B cell (primary cell): ENCODE measurements around the gene HCN2. TPM values are rescaled to one million over a fixed set of nuclear protein-coding genes. Genes with fewer than 3 reads are reported as not detected.

Source experiments
- ATAC-seq: fragments of 200-7000 bp; cut with Tn5 transposase; one replicate; pipeline ENCODE4 v1.10.0; 2021; ENCODE audit warnings: low read depth, mild to moderate bottlenecking, moderate number of reproducible peaks, moderate library complexity
- CTCF ChIA-PET: fragments of 350-600 bp; sonication (Branson Sonifier 250); formaldehyde crosslinking; loops from one replicate; lab custom pipeline; 2021; ENCODE audit warnings: antibody characterized with exemption, inconsistent platforms; lab: Charles Lee
- POLR2A ChIA-PET: fragments of 350-600 bp; sonication (Branson Sonifier 250); formaldehyde crosslinking; loops from one replicate; lab custom pipeline; 2021; ENCODE audit warnings: antibody characterized with exemption; lab: Charles Lee
- DNase-seq: peaks from one replicate; pipeline ENCODE4 v3.0.0; 2013
- H2AFZ ChIP-seq: 2 replicates; pipeline ENCODE4 v1.6.1; 2012; ENCODE audit warnings: mild to moderate bottlenecking, low read depth, low read length; ENCODE audit not compliant: insufficient read depth, poor library complexity, severe bottlenecking
- H3K27ac ChIP-seq, 2 donors: 1 replicate in 1 of 2; 2 replicates in 1 of 2; pipeline ENCODE4 v1.5.1; 2012 to 2013; ENCODE audit warnings: low read length in 2 of 2, mild to moderate bottlenecking in 2 of 2, moderate library complexity in 1 of 2
- H3K27me3 ChIP-seq, 4 experiments: fragments of 200-600 bp in 1 of 4; sonication (generic) in 1 of 4; replicated peaks in 1 of 4; 1 replicate in 2 of 4; 2 replicates in 2 of 4; pipeline versions ENCODE4 v1.6.1 to v1.7.0; 2013 to 2016; ENCODE audit warnings: low read length in 3 of 4, mild to moderate bottlenecking in 2 of 4, mixed read lengths in 1 of 4, moderate library complexity in 1 of 4; ENCODE audit not compliant: insufficient read depth in 4 of 4, control insufficient read depth in 3 of 4; ENCODE audit errors: control extremely low read depth in 1 of 4
- H3K36me3 ChIP-seq, 2 experiments: replicated peaks in 1 of 2; 1 replicate in 1 of 2; 2 replicates in 1 of 2; pipeline versions ENCODE4 v1.6.1 to v1.7.1; 2013; ENCODE audit warnings: low read length in 1 of 2; ENCODE audit not compliant: insufficient read depth in 2 of 2, control insufficient read depth in 1 of 2; ENCODE audit errors: control extremely low read depth in 1 of 2, extremely low read depth in 1 of 2
- H3K4me1 ChIP-seq, 2 donors: fragments of 200-600 bp in 1 of 2; sonication (generic) in 1 of 2; 1 replicate in 1 of 2; 2 replicates in 1 of 2; pipeline versions ENCODE4 v1.5.1 to v1.6.1; 2013 to 2017; ENCODE audit warnings: low read length in 2 of 2; ENCODE audit not compliant: control insufficient read depth in 2 of 2, insufficient read depth in 2 of 2
- H3K4me2 ChIP-seq: replicated peaks from 2 replicates; pipeline ENCODE3; 2012; ENCODE audit warnings: mild to moderate bottlenecking, low read depth, low read length; ENCODE audit not compliant: poor library complexity, severe bottlenecking
- H3K4me3 ChIP-seq, 5 experiments: fragments of 200-600 bp in 1 of 5; sonication (generic) in 1 of 5; 1 replicate in 3 of 5; 2 replicates in 2 of 5; pipeline versions ENCODE4 v1.5.1 to v1.7.0; 2011 to 2016; ENCODE audit warnings: low read length in 4 of 5, mild to moderate bottlenecking in 4 of 5, low read depth in 2 of 5, control low read depth in 1 of 5, moderate library complexity in 1 of 5; ENCODE audit not compliant: insufficient read depth in 1 of 5; ENCODE audit errors: control extremely low read depth in 1 of 5, extremely low read depth in 1 of 5
- H3K79me2 ChIP-seq: fragments of 200-600 bp; sonication (generic); one replicate; pipeline ENCODE4 v1.6.0; 2016; ENCODE audit warnings: low read length; ENCODE audit not compliant: control insufficient read depth, insufficient read depth
- H3K9ac ChIP-seq: fragments of 200-600 bp; sonication (generic); 2 replicates; pipeline ENCODE4 v1.6.1; 2017; ENCODE audit warnings: mild to moderate bottlenecking, low read length, moderate library complexity
- H3K9me3 ChIP-seq, 3 donors: one replicate each; pipeline versions ENCODE4 v1.6.1 to v1.7.1; 2013; ENCODE audit warnings: low read length in 2 of 3; ENCODE audit not compliant: control insufficient read depth in 2 of 3, insufficient read depth in 1 of 3; ENCODE audit errors: control extremely low read depth in 1 of 3
- H4K20me1 ChIP-seq: 2 replicates; pipeline ENCODE4 v1.6.0; 2012; ENCODE audit warnings: mild to moderate bottlenecking, low read length; ENCODE audit not compliant: insufficient read depth, control insufficient read depth, poor library complexity, severe bottlenecking
- H3K27ac Mint-ChIP-seq: one replicate; pipeline ENCODE4 v1.8.0; 2021; ENCODE audit warnings: mixed read lengths
- H3K27me3 Mint-ChIP-seq: one replicate; pipeline ENCODE4 v1.8.0; 2021; ENCODE audit warnings: mixed read lengths
- H3K4me1 Mint-ChIP-seq: one replicate; pipeline ENCODE4 v1.8.0; 2021; ENCODE audit warnings: mixed read lengths
- H3K4me3 Mint-ChIP-seq: one replicate; pipeline ENCODE4 v1.8.0; 2021; ENCODE audit warnings: mixed read lengths
- H3K9me3 Mint-ChIP-seq: one replicate; pipeline ENCODE4 v1.8.0; 2022; ENCODE audit warnings: mixed read lengths; ENCODE audit not compliant: insufficient read depth
- EZH2 ChIP-seq: IDR thresholded peaks from 2 replicates; pipeline ENCODE4 v1.6.1; 2012; ENCODE audit warnings: borderline replicate concordance, low read depth, mild to moderate bottlenecking, moderate library complexity, low read length; ENCODE audit not compliant: insufficient read depth, poor library complexity, severe bottlenecking
- WGBS: methylation state at CpG from one replicate; pipeline ENCODE4 v1.1.5; 2013; ENCODE audit warnings: missing lambda C conversion rate; ENCODE audit not compliant: insufficient coverage; 5-methylcytosine and 5-hydroxymethylcytosine counted together
- intact Hi-C: fragments of 100-400 bp; cut with micrococcal nuclease; formaldehyde crosslinking; loops from one replicate; pipeline ENCODE4 v1.10.0; 2022
- polyA plus RNA-seq: library from polyadenylated mRNA; depleted of rRNA; stranded (reverse); fragments of >200 nt; gene quantifications from 2 replicates; pipeline ENCODE4 v1.2.3, GENCODE V29; 2012
- total RNA-seq, 2 donors: library from RNA; stranded (reverse); fragments of 120-200 nt in 1 of 2; gene quantifications; 1 replicate in 1 of 2; 2 replicates in 1 of 2; pipeline versions ENCODE4 v1.2.3 to v1.2.4, GENCODE V29; 2013 to 2022
- TF ChIP-seq, protein P1 (sequence below): fragments of 200-600 bp; IDR thresholded peaks from one replicate; pipeline ENCODE4 v1.8.0; 2022; ENCODE audit warnings: antibody characterized with exemption, mild to moderate bottlenecking

HCN2 gene
- total and polyA plus RNA-seq, 2 donors (not counting 1 experiment from before 2014, with no cell fraction given): 0.27 to 0.57 TPM

DNA sequence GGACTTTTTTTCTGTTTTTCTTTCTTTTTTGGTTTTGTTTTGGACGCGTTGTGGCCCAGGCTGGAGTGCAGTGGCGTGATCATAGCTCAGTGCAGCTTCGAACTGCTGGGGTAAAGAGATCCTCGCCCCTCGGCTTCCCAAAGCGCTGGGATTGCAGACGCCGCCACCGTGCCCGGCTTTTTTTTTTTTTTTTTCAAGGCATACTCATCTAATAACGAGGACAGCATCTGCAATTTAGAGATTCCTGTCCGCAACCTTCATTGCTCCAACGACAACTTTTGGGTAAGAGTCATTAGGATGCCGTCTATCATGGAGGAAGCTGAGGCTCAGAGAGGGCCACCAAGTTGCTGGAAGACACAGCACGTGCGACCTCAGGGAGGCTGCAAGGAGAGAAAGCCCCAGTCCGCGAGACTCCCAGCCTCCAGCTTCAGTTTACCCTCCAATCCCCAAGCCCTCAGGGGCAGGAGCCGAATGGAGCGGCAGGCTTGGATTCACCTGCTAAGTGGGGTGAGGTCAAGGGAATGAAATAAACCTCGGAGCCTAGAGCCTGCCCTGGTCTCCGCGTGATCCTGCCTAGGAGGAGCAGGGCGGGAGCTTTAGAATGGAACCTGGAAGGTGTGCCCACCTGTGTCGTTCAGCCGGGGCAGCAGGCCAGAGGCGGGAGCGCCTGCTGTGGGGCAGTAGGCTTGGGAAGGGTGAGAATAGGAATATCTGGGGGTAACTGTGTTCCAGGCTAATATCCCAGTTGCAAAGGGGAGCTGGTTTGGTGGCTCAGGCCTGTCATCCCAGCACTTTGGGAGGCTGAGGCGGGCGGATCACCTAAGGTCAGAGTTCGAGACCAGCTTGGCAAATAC lies 44.3 kb downstream of the HCN2 start:
- Histone ChIP-seq H3K79me2 (peaks cover 48% of the 10 kb centered on the region), H3K27ac (peak overlapping the region; percentile 34 to 52), H4K20me1 (peaks cover 39% of the 10 kb centered on the region), H3K4me1 (peaks cover 21 to 49% of the 10 kb centered on the region in 2 donors), H3K9me3 (peaks cover 0 to 4% (median 0%) of the 10 kb centered on the region in 3 donors), H3K27me3 (peaks cover 0 to 2% (median 0%) of the 10 kb centered on the region in 4 experiments), H3K36me3 (peaks cover 0 to 15% of the 10 kb centered on the region in 2 experiments), H3K9ac (peak overlapping the region; percentile 79), H2AFZ (peak overlapping the region; percentile 87), H3K4me3 (peak overlapping the region; percentile 72 to 93 (median 81)), H3K4me2 (peak overlapping the region; percentile 90)
- no peak for ATAC-seq
- POLR2A ChIA-PET: interaction anchor here (0.6 to 2.6 kb wide), 6 partner anchors 9 to 1031 kb away, joined by 3 to 20 read pairs (median 5); partner anchors contain the start of gene RNF126
- 42% methylated on average over 20 of the region's 32 CpGs for WGBS
- Mint-ChIP-seq H3K4me1 (peaks cover 32% of the 10 kb centered on the region), H3K4me3 (peak overlapping the region; percentile 91), H3K27me3 (no peaks in the 10 kb centered on the region), H3K9me3 (no peaks in the 10 kb centered on the region), H3K27ac (peak overlapping the region; percentile 89)
- no peak for TF ChIP-seq EZH2
- TF ChIP-seq, protein P1, sequence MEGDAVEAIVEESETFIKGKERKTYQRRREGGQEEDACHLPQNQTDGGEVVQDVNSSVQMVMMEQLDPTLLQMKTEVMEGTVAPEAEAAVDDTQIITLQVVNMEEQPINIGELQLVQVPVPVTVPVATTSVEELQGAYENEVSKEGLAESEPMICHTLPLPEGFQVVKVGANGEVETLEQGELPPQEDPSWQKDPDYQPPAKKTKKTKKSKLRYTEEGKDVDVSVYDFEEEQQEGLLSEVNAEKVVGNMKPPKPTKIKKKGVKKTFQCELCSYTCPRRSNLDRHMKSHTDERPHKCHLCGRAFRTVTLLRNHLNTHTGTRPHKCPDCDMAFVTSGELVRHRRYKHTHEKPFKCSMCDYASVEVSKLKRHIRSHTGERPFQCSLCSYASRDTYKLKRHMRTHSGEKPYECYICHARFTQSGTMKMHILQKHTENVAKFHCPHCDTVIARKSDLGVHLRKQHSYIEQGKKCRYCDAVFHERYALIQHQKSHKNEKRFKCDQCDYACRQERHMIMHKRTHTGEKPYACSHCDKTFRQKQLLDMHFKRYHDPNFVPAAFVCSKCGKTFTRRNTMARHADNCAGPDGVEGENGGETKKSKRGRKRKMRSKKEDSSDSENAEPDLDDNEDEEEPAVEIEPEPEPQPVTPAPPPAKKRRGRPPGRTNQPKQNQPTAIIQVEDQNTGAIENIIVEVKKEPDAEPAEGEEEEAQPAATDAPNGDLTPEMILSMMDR: no peak
- intact Hi-C loops: loop anchor here (1.0 to 2.0 kb wide), 3 partner anchors 29 to 62 kb away; partner anchors contain the start of genes BSG and RNF126
- DNase-seq: no peak
- CTCF ChIA-PET: interaction anchor here (0.7 to 1.0 kb wide), 3 partner anchors 28 to 210 kb away, joined by 3 to 5 read pairs (median 3); no protein-coding TSS in a partner anchor
